NCI-H524 (cell line): ENCODE results near the gene SLC33A1.

Source experiments
- DNase-seq, 2 experiments: peaks; one replicate each; lab custom pipeline; 2025; lab: John Stamatoyannopoulos, UW

SLC33A1 gene

GRCh38 chr3:155791190-155791589 is 63.0 kb downstream of the SLC33A1 start:
- no peak for DNase-seq

GRCh38 chr3:155790272-155790925 is 63.8 kb downstream of the SLC33A1 start:
- no peak for DNase-seq

GRCh38 chr3:155785662-155786295 is 68.4 kb downstream of the SLC33A1 start:
- peak in 1 of 2 experiments; percentile 26 for DNase-seq

GRCh38 chr3:155782390-155782953 is 71.8 kb downstream of the SLC33A1 start:
- no peak for DNase-seq

- DNase-seq, result no peak
Observed at GRCh38 chr3:155780291-155780690, 73.9 kb downstream of the SLC33A1 start.

- no peak for DNase-seq
Observed at GRCh38 chr3:155778462-155778861, 75.8 kb downstream of the SLC33A1 start.

GRCh38 chr3:155772801-155773200 is 81.4 kb downstream of the SLC33A1 start:
- no peak for DNase-seq

GRCh38 chr3:155771126-155771525 is 83.1 kb downstream of the SLC33A1 start:
- DNase-seq, result no peak
